Dermis blood vessel endothelial cell (primary cell): ENCODE data around the gene ING5. TPM values are rescaled to one million over a fixed set of nuclear protein-coding genes. Genes with fewer than 3 reads are reported as not detected.
"Not testable (repeated sequence)": the region's sequence is repeated elsewhere in the genome, so short reads cannot be mapped to it uniquely, and the experiment has no call there.

Experiments used
- DNase-seq: peaks from one replicate; pipeline ENCODE4 v3.0.0; 2010
- total RNA-seq: library from RNA; depleted of rRNA; stranded (reverse); fragments of >200 nt; gene quantifications from 2 replicates; pipeline ENCODE4 v1.2.3, GENCODE V29; 2014

ING5 gene
- 23.7 and 24.8 TPM in 2 replicates for total RNA-seq

DNA sequence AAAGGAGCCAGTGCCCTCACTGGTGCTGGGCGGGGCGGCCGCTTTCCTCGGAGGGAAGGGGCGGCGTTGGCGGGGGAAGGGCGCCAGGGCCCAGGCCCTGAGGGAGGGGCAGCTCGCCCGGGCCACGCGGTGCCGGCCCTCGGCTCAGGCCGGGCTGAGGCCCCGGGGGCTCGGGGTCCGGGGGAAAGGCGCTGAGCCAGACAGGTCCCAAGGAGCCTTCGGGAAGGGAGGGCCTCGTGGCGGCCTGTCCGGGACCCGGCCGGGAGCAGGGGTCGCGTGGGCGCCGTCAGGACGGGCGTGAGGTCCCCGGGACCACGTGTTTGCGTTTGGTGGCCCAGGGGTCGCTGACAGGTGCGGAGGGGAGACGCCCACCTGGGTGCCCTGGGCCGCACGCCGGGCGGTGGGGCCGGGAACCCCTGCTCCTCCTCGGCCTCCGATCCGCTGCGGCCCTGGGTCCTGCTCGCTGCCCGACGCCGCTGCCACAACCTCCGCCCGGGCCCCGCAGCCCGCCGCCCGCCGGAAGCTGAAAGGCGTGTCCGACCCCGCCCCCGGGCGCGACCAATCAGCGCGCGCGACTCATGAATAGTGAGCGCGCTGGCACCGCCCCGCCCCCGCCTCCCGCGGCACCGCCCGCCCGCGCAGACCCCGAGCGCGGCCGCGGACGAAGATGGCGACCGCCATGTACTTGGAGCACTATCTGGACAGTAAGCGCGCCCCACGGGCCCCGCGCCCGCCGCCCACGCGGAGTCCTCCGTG, at the start of gene ING5:
Gene ING5, plus strand, starts transcription at position 641 of the 756 bp plus-strand sequence. Its CDS starts 27 bp downstream, at position 668.
- peak; percentile 96 for DNase-seq

DNA sequence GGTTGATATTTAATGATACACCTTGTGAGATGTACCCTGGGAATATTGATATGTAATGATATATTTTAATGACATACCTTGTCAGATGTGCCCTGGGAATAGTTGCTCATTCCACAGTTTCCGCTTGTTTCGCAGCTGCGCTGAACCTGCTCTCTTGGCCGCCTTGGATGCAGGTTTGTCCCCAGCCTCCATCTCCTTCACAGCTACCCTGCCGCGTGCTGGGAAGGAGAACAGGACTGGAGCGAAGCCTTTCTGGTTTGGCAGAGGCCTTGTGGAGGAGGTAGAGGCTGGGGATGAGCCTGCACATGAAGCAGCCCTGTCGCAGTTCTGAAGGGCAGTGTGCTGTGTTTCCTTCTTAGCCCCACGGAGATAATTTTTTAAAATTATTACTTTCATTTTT, 49.7 kb upstream of the ING5 start:
- no peak for DNase-seq

DNA sequence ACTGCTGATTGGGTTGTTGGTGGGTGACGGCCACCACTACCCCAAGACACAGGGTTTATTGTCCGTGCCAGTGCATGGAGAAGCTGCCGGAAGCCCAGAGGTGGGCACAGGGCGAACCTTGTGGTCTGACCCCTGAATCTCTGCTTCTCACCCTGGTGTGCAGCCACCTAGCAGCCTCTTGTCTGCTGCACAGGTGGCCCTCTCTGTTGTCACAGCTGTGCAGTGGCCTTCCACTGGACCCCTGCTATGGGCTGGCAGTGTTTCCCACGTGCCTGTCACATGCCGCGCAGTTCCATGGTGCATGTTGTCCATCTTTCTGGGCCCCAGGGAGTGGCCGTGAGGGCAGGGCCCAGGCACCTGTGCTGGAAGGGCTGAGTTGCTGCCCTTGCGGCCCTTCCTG, 49.1 kb upstream of the ING5 start:
- no peak for DNase-seq

DNA sequence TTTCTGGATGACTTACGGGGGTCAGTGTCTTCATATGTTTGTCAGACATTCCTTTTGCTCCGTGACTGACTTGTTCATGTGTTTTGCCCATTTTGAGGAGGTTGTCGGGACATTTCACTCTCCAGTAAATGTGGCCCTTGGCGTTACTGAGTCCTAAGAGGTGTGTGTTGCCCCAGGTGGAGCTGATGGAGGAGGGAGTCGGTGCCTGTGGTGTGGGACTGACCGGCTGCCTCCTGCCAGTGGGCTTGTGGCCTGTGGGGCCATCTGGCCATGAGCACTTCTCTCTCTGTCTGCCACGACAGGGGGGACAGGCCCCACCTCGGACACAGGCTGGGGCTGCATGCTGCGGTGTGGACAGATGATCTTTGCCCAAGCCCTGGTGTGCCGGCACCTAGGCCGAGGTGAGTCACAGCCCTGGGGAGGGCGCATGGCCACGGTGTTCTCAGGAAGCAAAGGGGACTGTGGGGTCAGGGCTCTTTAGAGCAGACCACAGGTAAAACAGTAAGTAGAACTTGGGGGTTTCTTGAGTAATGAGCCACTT, 48.6 kb upstream of the ING5 start:
- no peak for DNase-seq

DNA sequence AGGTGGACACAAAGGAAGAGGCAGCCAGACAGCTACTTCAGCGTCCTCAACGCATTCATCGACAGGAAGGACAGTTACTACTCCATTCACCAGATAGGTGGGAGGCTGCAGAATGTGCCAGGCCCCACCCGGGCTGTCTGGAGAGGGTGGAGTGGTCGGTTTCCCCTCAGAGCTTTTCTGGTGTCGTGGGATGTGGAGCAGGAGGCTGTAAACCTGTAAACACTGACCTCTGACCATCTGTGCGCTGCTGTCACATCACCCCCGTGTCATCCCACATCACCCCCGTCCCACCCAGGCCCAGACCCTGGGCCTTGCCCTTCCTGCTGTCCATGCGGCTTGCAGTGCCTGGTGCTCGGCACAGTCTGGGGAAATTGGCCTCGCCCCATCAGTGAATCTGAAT, 47.3 kb upstream of the ING5 start:
- no peak for DNase-seq

DNA sequence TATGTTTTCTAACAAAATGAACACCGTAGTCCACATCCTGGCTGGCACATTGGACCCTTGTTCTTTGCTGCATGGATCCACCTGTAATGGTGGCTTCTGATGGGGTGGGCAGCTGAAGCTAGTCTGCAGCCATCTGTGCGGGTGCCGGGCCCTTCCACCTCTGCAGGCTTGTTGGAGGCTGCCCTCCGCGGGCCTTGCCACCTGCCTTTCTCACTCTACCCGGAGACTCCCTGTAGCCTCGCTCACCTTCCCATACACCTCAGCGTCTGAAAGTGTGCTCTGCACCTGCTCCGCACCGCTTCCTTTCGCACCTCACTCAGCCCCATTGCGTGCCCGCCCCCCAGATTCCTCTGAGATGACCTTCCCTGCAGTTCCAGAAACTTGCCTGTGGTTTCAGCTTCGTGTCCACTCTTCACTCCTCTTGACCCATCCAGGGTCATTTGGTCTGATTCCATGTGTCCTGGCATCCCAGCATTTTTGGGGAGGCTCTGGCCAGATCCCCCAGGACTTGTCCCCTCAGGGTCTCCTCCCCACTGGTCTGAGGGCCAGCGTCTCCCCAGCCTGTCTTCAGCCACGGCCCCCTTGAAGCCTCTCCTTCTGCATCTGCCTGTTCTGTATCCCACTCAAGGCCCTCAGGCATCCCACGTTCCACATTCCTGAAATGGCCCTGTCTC, 46.2 kb upstream of the ING5 start:
- no peak for DNase-seq

DNA sequence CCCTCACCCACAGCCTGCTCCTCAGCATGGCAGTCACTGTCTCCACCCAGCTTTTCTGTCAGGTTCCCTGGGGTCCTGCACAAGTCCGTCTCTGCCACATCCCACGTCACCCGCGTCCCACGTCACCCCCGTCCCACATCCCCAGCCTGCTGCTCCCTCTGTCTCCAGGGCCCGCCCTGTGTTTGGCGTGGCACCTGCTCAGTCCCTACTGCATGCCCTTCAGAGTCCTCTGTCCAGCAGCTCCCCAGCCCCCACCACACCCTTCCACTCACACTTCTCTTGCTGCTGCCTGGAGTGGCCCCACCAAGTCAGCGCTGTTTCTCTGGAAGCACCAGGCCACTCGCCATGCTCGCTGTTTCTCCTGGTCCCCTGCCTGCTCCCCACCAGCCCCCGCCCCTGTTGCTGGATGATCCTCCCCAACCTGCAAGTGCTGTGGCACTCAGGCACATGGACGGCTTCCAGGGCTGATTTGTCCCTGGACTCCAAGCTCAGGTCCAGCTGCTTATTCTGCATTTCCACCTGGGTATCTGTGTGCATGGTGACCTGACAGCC, 45.6 kb upstream of the ING5 start:
- DNase-seq, result no peak

DNA sequence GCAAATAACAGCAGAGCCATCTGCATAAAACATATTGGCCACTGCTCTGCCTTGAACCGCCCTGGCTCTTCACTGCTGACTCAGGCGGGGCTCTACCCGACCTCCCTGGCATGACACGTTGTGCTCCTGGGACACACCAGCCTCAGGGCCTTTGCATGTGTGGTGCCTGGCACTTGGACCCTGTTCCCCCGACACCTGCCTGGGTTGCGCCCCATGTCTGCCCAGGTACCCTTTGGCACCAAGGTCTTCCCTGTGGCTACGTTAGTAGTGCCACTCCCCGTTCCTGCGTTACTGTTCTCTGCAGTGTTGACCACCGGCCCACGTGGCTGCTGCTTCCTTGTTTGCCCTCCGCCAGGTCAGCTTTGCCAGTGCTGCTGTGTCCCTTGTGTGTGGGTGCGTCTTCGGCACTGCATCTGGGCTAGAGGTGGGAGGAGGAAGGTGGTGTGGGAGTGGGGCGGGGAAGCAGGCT, 44.0 kb upstream of the ING5 start:
- no peak for DNase-seq

DNA sequence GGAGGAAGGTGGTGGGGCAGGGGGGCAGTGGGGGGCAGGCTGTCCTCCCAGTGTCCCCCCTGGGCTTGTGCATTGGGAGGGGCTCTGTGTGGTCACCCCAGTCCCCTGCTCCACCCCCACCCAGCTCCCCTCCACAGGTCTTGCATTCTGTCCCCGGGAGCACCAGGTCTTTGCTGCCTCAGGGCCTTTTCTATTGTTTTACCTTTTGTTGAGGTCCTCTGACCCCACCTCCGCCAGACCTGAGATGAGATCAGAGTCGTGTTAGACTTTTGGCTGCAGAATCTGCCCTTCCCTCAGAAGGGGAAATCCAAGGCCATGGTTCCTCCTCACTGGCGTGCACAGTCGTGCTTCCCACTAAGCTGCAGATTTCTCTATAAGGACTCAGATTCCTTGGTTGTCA, 43.5 kb upstream of the ING5 start:
- DNase-seq, result no peak

DNA sequence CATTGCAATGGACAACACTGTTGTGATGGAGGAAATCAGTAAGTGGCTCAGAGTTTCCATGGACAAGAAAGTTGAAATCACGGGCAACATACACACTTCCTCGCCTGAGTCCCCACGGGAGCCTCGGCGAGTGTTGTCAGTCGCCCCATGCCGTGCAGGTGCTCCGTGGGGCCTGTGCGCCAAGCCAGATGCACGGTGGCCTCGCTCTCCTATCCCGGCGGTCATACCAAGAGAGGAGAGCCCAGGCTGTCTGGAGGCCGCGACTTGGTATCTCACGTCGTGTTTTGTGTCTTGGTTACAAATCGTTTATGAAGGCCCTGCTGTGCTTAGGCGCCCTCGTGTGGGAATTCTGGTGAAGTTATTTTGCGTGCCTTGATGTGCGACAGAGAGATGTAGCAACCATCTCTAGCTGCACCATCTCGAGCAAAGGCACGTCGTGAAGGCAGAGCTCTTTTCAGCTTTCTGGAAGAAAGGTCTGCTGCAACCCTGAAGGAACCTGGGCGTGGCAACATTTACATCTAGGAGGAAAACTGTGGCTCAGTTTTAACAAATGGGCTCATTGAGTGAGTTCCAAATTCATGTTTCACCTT, 42.6 kb upstream of the ING5 start:
- DNase-seq, result peak; percentile 87

DNA sequence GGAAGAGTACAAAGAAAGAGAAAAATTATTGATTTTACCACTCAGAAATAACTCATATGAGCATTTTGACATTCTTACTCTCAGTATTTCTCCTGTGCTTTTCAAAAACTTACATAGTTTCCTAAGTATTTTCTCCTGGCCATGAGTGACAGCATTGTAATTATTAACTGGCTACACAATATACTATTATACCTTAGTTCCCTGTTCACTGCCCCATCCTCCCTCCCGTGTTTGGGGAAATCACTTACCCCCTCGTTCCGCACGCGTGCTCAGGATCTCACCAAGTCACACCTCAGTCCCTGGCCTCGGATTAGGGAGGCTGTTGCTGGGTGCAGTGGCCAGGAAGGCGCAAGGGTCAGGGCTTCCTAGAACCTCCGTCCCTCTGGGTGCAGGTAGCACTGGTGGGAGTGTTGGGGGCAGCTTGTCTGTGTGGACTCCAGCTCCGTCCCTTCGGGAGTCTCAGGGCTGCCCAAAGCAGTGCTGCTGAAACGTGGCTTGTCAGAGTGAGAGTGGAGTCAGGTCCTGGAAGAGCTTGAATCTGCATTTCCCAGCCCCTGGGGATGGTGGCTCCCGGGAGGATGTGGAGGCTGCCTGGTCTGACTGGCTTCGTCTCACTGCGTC, 41.1 kb upstream of the ING5 start:
- DNase-seq, result no peak

DNA sequence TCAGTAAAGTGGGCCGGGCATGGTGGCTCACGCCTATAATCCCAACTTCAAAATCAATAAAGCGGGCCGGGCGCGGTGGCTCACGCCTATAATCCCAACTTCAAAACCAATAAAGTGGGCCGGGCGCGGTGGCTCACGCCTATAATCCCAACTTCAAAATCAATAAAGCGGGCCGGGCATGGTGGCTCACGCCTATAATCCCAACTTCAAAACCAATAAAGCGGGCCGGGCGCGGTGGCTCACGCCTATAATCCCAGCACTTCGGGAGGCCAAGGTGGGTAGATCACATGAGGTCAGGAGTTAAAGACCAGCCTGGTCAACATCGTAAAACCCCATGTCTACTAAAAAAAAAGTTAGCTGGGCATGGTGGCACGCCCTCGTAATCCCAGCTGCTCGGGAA, 39.1 kb upstream of the ING5 start:
- DNase-seq, result not testable (repeated sequence)

DNA sequence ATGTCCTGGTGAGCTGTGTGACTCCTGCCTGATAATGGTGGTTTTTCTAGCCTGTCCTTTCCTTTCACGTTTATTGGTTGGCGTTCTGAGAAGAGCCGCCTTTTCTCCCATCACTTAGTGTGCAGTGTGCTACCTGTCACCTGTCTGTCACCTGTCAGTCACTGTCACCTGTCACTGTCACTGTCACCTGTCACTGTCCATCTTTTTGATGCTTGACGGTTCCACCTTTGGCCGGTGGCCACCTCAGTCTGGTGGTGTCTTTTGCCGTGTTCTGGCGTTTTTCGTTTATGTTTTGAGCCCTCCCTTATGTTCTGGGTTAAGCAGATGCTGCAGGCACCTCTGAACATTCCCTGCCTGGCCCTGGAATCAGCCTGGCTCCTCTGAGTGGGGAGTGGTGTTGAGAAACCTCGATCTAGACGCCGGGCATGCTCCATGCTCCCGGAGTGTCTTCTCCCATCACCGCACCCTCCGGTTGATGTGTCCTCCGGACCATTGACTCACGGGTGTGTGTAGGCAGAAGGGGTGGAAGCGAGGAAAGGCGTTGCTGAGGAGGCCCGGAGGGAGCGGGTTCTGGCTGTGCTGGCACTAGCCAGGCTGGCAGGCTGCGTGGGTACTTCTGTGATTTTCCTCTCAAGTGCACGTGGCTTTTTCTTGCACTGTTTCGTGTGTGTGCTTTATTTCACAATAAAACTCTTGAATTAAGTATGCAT, 36.0 kb upstream of the ING5 start:
- no peak for DNase-seq

DNA sequence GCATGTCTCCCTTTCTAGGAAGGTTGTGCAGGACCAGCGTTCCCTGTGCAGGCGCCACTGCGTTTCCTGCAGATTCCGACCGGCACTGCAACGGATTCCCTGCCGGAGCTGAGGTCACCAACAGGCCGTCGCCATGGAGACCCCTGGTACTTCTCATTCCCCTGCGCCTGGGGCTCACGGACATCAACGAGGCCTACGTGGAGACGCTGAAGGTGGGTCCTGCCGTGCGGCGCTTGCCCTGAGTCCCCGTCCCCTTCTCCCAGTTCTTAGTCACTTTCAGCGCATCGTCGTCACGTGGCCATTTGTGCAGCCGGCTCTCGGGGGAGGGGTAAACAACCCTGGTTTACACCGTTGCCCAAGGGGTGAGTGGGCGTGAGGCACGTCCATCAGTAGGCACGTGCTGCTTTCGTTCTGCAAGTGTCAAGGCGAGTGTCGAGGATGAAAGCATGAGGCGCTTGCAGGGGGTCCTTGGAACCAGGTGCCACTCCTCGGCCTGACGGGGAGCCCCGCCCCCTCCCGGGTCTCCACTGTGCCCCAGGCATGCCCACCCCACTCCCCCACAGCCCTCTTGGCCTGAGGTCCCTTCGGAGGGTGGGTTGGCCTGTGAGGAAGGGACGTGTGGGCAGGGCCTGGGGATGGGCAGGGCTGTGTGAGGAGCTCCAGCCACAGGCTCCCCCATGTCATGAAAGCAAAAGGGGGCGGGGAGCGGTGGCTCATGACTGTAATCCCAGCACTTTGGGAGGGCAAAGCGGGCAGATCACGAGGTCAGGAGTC, 35.0 kb upstream of the ING5 start:
- peak; percentile 87 for DNase-seq

DNA sequence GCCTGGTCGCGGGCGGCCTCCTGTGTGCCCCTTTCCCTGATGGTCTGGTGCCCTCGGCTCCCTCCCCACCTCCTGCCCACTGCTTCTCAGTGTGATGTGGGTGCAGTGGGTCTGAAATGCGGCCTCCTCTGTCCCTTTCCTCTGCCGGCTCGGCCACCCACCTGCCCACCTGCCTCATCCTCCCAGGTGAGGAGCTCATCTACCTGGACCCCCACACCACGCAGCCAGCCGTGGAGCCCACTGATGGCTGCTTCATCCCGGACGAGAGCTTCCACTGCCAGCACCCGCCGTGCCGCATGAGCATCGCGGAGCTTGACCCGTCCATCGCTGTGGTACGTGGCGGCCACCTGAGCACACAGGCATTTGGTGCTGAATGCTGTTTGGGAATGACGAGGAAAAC, 33.5 kb upstream of the ING5 start:
- DNase-seq, result no peak

DNA sequence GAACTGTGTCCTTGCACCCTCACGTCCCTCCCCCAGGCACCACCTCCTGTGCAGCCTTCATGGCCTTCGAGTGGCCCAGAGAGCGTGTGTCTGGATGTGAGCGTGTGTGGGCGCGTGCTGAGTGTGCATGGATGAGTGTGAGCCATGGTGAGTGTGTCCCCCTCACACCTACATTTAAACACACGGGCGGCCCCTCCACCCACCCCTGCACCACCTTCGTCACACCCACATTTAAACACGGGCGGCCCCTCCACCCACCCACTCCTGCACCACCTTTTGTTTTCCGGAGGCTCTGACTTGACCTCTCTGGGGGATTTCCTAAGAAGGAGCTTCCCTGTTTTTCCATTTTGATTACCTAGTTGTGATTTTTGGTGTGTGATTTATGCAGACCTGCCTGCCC, 33.0 kb upstream of the ING5 start:
- no peak for DNase-seq

DNA sequence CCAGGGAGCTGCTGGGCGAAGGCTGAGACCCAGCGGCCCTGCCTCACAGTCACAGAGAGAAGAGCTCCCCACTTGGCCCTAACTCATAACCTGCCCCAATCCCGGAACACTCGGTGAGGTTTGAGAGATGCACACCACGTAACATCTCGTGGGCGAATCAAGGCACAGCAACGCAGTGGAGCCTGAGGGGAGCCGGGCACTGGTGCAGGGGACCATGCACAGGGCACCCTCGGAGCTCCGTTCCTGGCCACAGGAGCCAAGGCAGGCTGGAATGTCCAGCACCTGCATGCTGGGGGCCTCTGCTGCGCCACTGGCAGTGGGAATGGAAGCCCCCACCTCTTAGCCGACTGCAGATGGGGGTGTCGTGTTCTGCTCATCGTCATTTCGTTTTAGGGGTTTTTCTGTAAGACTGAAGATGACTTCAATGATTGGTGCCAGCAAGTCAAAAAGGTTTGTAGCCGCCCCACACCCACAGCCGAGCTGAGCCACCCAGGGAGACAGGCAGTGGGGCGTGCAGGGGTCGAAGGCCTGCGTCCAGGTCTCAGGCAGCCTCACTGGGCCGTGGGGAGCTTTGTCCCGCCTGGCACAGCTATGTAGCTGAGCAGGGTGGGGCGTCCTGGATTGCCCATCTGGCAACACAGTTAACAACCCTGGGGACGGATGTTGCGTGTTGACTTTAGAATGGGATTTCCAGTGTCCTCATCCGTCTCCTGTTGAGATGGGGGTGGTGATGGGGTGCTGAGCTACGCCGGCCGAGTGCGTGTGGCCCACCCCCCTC, 31.3 kb upstream of the ING5 start:
- no peak for DNase-seq

DNA sequence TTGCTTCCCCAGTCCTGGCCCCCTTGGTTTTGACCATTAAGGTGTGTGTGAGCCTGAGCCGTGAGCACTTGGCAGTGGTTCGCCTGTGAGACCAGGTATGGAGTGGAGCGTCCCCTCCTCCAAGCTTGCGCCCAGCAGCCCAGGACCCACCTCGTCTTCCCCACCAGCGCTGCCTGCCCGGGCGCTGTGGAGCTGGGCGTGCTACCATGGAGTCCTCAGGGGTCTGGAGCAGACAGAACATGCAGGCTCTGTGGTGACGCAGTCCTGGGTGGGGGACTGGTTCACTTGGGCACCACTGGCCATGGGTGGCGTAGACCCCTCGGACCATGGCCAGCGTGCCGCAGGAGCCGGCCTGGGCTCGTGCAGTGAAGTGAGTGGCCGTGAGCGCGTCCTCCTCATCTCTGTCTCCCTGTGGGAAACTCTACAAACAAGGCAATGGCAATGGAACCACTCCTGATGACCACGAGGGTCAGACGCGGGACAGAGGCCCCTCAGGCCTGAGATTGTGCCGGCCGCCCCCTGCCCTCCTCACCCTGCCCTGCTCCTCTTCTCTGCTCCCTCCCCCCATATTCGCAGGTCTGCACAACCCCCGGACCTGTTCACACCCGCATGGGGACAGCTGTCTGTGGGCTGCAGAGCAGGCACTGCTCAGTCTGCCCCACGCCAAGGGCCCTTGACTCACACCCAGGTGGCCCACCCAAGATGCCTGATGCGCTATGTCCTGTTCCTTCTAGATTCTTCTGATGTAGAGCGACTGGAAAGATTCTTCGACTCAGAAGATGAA, 30.2 kb upstream of the ING5 start:
- DNase-seq, result no peak
